Mesothelial cell of epicardium (in vitro differentiated cells): ENCODE measurements around the gene SCML1. TPM values are rescaled to one million over a fixed set of nuclear protein-coding genes. Genes with fewer than 3 reads are reported as not detected.
A peak's percentile ranks its signal among the peaks of the same experiment; 100 is the strongest.

Experiments
- DNase-seq, 2 experiments: peaks; one replicate each; pipeline ENCODE4 v3.0.0; 2021; ENCODE audit warnings: low spot score in 2 of 2; ENCODE audit not compliant: unreplicated experiment in 2 of 2
- H3K27ac Mint-ChIP-seq: 2 replicates; pipeline ENCODE4 v1.8.0; 2021; ENCODE audit warnings: mixed read lengths
- H3K27me3 Mint-ChIP-seq: 2 replicates; pipeline ENCODE4 v1.8.0; 2021; ENCODE audit warnings: low read depth, mixed read lengths
- H3K36me3 Mint-ChIP-seq: 2 replicates; pipeline ENCODE4 v1.8.0; 2021; ENCODE audit warnings: mixed read lengths
- H3K4me1 Mint-ChIP-seq: 2 replicates; pipeline ENCODE4 v1.8.0; 2021; ENCODE audit warnings: mixed read lengths
- H3K4me3 Mint-ChIP-seq: 2 replicates; pipeline ENCODE4 v1.8.0; 2021; ENCODE audit warnings: mild to moderate bottlenecking, moderate library complexity, mixed read lengths
- H3K9me3 Mint-ChIP-seq: 2 replicates; pipeline ENCODE4 v1.8.0; 2021; ENCODE audit warnings: mixed read lengths
- total RNA-seq: library from RNA; stranded (reverse); gene quantifications from 3 replicates; pipeline ENCODE4 v1.2.1, GENCODE V29; 2021
- TF ChIP-seq, protein P1 (sequence below): fragments of 200-600 bp; sonication (generic); IDR thresholded peaks from one replicate; pipeline ENCODE4 v1.5.0; 2021; ENCODE audit warnings: antibody characterized with exemption; ENCODE audit not compliant: unreplicated experiment

SCML1 gene
- 9.8 to 10.7 TPM (median 10.4 TPM) in 3 replicates for total RNA-seq

DNA sequence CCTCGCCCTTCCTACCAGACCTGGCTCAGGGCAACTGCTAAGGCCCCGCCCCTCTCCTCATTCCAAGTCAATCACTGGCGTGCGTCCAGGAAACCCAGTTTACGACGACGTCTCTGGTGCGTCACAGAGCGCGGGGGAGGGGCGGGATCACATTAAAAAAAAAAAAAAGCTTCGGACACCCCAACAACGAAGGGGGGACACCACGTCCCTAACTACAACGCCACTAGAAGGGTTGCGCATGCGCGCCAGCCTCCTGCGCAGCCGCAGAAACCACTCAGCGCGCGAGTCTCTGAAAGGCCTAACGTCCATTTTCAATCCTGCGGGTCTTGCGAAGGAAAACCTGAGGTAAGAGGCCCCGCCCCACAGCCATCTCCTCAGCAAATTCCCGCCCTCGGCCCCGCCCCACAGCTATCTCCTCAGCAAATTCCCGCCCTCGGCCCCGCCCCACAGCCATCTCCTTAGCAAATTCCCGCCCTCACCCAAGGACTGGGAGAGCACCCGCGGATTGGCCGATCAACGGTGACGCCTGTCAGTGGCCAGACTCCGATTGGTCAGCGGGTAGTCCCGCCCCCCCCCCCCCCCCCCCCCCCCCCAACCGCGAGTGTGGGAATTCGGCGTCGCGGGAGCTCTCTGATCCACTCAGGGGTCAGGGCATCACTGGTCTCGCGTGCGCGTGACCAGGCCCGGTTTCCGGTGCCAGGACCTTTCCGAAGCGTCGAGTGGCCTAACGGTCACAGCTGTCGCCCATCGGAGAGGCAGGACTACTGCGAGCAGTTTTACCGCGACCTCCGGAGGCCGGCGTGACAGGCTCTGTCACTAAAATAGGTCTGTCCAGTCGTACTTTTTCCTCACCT lies at the start of gene SCML1:
TSS of gene SCML1 (plus strand) at position 638 of the 854 bp plus-strand sequence. CDS start 6,694 bp downstream, outside the sequence.
- TF ChIP-seq, protein P1, sequence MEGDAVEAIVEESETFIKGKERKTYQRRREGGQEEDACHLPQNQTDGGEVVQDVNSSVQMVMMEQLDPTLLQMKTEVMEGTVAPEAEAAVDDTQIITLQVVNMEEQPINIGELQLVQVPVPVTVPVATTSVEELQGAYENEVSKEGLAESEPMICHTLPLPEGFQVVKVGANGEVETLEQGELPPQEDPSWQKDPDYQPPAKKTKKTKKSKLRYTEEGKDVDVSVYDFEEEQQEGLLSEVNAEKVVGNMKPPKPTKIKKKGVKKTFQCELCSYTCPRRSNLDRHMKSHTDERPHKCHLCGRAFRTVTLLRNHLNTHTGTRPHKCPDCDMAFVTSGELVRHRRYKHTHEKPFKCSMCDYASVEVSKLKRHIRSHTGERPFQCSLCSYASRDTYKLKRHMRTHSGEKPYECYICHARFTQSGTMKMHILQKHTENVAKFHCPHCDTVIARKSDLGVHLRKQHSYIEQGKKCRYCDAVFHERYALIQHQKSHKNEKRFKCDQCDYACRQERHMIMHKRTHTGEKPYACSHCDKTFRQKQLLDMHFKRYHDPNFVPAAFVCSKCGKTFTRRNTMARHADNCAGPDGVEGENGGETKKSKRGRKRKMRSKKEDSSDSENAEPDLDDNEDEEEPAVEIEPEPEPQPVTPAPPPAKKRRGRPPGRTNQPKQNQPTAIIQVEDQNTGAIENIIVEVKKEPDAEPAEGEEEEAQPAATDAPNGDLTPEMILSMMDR: no peak
- no peaks in the 10 kb centered on the region for H3K36me3 Mint-ChIP-seq
- H3K27ac Mint-ChIP-seq: peak within 1 kb of the TSS; percentile 87
- DNase-seq: peak; percentile 92 to 94
- H3K4me3 Mint-ChIP-seq: peak within 1 kb of the TSS; percentile 75
- H3K27me3 Mint-ChIP-seq: no peaks in the 10 kb centered on the region
- peaks cover 14% of the 10 kb centered on the region for H3K4me1 Mint-ChIP-seq
- no peaks in the 10 kb centered on the region for H3K9me3 Mint-ChIP-seq

- H3K9me3 Mint-ChIP-seq: no peaks in the 10 kb centered on the region
- peaks cover 17% of the 10 kb centered on the region for H3K4me1 Mint-ChIP-seq
- no peaks in the 10 kb centered on the region for H3K36me3 Mint-ChIP-seq
- no peak overlapping the region for H3K4me3 Mint-ChIP-seq
- DNase-seq: no peak
- H3K27ac Mint-ChIP-seq: no peak overlapping the region
- H3K27me3 Mint-ChIP-seq: peaks cover 2% of the 10 kb centered on the region
- TF ChIP-seq, protein P1: no peak
These were observed 49.6 kb upstream of the SCML1 start for GRCh38 chrX:17687648-17688047.

- H3K27ac Mint-ChIP-seq: peak overlapping the region; percentile 5
- no peak overlapping the region for H3K4me3 Mint-ChIP-seq
- H3K27me3 Mint-ChIP-seq: no peaks in the 10 kb centered on the region
- TF ChIP-seq, protein P1: peak; percentile 85
- H3K36me3 Mint-ChIP-seq: no peaks in the 10 kb centered on the region
- H3K4me1 Mint-ChIP-seq: peaks cover 26% of the 10 kb centered on the region
- no peaks in the 10 kb centered on the region for H3K9me3 Mint-ChIP-seq
- DNase-seq: peak in 1 of 2 experiments; percentile 53
These were observed 47.3 kb upstream of the SCML1 start for GRCh38 chrX:17689971-17690409.

DNA sequence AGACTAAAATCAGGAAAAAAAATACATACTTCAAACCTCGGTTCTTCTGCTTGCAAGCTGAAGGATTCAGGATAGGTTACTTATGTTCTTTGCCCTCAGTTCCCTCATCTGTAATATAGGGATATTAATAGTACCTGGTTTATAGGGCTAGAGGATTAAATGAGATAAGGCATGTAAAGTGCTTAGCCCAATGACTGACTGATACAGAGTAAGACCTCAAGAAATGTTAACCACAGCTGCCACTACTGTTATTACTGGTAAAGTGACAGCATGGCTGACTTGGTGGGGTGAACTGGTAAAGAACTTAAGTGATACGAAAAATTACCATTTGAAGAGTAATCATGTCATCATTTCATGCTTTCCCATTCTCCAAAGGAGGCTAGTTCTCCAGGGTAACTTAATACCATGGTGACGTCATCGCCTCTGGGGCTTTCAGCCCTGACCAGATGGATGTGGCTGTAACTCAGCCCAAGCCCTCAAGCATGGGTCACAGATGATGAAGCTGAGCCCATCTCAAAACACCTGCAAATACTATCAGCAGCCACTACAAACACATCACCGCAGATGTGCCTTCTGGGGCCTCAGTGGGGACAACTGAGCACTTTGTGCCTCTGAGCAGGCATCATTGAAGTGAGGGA lies 44.5 kb upstream of the SCML1 start:
- no peaks in the 10 kb centered on the region for H3K9me3 Mint-ChIP-seq
- no peaks in the 10 kb centered on the region for H3K27me3 Mint-ChIP-seq
- no peak overlapping the region for H3K27ac Mint-ChIP-seq
- DNase-seq: no peak
- TF ChIP-seq, protein P1: no peak
- H3K4me3 Mint-ChIP-seq: no peak overlapping the region
- peaks cover 26% of the 10 kb centered on the region for H3K4me1 Mint-ChIP-seq
- H3K36me3 Mint-ChIP-seq: no peaks in the 10 kb centered on the region

- H3K4me1 Mint-ChIP-seq: peaks cover 11% of the 10 kb centered on the region
- H3K27ac Mint-ChIP-seq: no peak overlapping the region
- no peaks in the 10 kb centered on the region for H3K36me3 Mint-ChIP-seq
- no peak overlapping the region for H3K4me3 Mint-ChIP-seq
- no peak for DNase-seq
- no peaks in the 10 kb centered on the region for H3K9me3 Mint-ChIP-seq
- TF ChIP-seq, protein P1: no peak
- no peaks in the 10 kb centered on the region for H3K27me3 Mint-ChIP-seq
These were observed 40.1 kb upstream of the SCML1 start for GRCh38 chrX:17697191-17697590.
